A673 (cell line): ENCODE data around the gene RAE1.

Experiments
- CTCF ChIP-seq: fragments of 300-800, 200-600 bp; sonication (generic); conservative IDR thresholded peaks from 2 replicates; pipeline ENCODE4 v1.5.1; 2017; ENCODE audit warnings: low read depth, mild to moderate bottlenecking, antibody characterized with exemption, low read length, moderate library complexity, mixed read lengths
- EZH2 ChIP-seq: fragments of 200-600 bp; sonication (generic); IDR thresholded peaks from 2 replicates; pipeline ENCODE4 v1.6.1; 2017; ENCODE audit warnings: borderline replicate concordance, low read depth, mild to moderate bottlenecking, mixed read lengths, antibody characterized with exemption, low read length; ENCODE audit not compliant: poor library complexity, severe bottlenecking

GRCh38 chr20:57393321-57394120 is 42.5 kb downstream of the RAE1 start:
- no peak for TF ChIP-seq CTCF
- TF ChIP-seq EZH2 = no peak
